ENCODE data around the gene CDH1.
A peak's percentile ranks its signal among the peaks of the same experiment; 100 is the strongest.
"Not testable (repeated sequence)": the region's sequence is repeated elsewhere in the genome, so short reads cannot be mapped to it uniquely, and the experiment has no call there.

Gene CDH1

GRCh38 chr16:68737046-68737729 is at the start of gene CDH1:
CDH1 (plus strand) TSS chr16:68737292; CDS start chr16:68737416, 124 bp downstream.
- TF ChIP-seq GATA1 (IDR thresholded peaks at IDR 0.05; ENCODE audit: low read depth, low read length) (no peak), POLR2A (IDR thresholded peaks at IDR 0.05; ENCODE audit: low read length) (peak; percentile 45)

GRCh38 chr16:68689921-68690320 is 47.2 kb upstream of the CDH1 start:
- no peak for TF ChIP-seq POLR2A (IDR thresholded peaks at IDR 0.05; ENCODE audit: low read length)
- no peak for TF ChIP-seq GATA1 (IDR thresholded peaks at IDR 0.05; ENCODE audit: low read depth, low read length)
- DNase-seq: no peak

More at GRCh38 chr16:68737046-68737729, at the start of gene CDH1:
- peak; percentile 61 to 78 for DNase-seq

- no peak for DNase-seq
- no peak for TF ChIP-seq GATA1 (IDR thresholded peaks at IDR 0.05; ENCODE audit: low read depth, low read length)
- no peak for TF ChIP-seq POLR2A (IDR thresholded peaks at IDR 0.05; ENCODE audit: low read length)
These were observed 41.5 kb upstream of the CDH1 start for GRCh38 chr16:68695575-68695974.

GRCh38 chr16:68696514-68696913 is 40.6 kb upstream of the CDH1 start:
- TF ChIP-seq POLR2A (IDR thresholded peaks at IDR 0.05; ENCODE audit: low read length) (no peak), GATA1 (IDR thresholded peaks at IDR 0.05; ENCODE audit: low read depth, low read length) (no peak)
- DNase-seq: peak in 1 of 2 experiments; percentile 10

- no peak for DNase-seq
- TF ChIP-seq GATA1 (IDR thresholded peaks at IDR 0.05; ENCODE audit: low read depth, low read length) (no peak), POLR2A (IDR thresholded peaks at IDR 0.05; ENCODE audit: low read length) (no peak)
These were observed 39.0 kb upstream of the CDH1 start for GRCh38 chr16:68698091-68698490.

- DNase-seq: no peak
- TF ChIP-seq POLR2A (IDR thresholded peaks at IDR 0.05; ENCODE audit: low read length) (no peak), GATA1 (IDR thresholded peaks at IDR 0.05; ENCODE audit: low read depth, low read length) (no peak)
These were observed 37.0 kb upstream of the CDH1 start for GRCh38 chr16:68700120-68700519.

- TF ChIP-seq POLR2A (IDR thresholded peaks at IDR 0.05; ENCODE audit: low read length) (no peak), GATA1 (IDR thresholded peaks at IDR 0.05; ENCODE audit: low read depth, low read length) (no peak)
- no peak for DNase-seq
These were observed 36.3 kb upstream of the CDH1 start for GRCh38 chr16:68700831-68701230.

- no peak for TF ChIP-seq POLR2A (IDR thresholded peaks at IDR 0.05; ENCODE audit: low read length)
- no peak for TF ChIP-seq GATA1 (IDR thresholded peaks at IDR 0.05; ENCODE audit: low read depth, low read length)
- peak; percentile 72 to 87 for DNase-seq
These were observed 32.7 kb upstream of the CDH1 start for GRCh38 chr16:68704232-68704867.

GRCh38 chr16:68707340-68708152 is 29.5 kb upstream of the CDH1 start:
- no peak for TF ChIP-seq GATA1 (IDR thresholded peaks at IDR 0.05; ENCODE audit: low read depth, low read length)
- TF ChIP-seq POLR2A (IDR thresholded peaks at IDR 0.05; ENCODE audit: low read length): no peak
- DNase-seq: peak; percentile 28 to 30

- TF ChIP-seq GATA1 (IDR thresholded peaks at IDR 0.05; ENCODE audit: low read depth, low read length) (no peak), POLR2A (IDR thresholded peaks at IDR 0.05; ENCODE audit: low read length) (no peak)
- DNase-seq: no peak
These were observed 26.9 kb upstream of the CDH1 start for GRCh38 chr16:68710211-68710610.

GRCh38 chr16:68711421-68712139 is 25.5 kb upstream of the CDH1 start:
- TF ChIP-seq POLR2A (IDR thresholded peaks at IDR 0.05; ENCODE audit: low read length) (no peak), GATA1 (IDR thresholded peaks at IDR 0.05; ENCODE audit: low read depth, low read length) (no peak)
- DNase-seq: no peak

GRCh38 chr16:68713361-68713760 is 23.7 kb upstream of the CDH1 start:
- no peak for TF ChIP-seq POLR2A (IDR thresholded peaks at IDR 0.05; ENCODE audit: low read length)
- TF ChIP-seq GATA1 (IDR thresholded peaks at IDR 0.05; ENCODE audit: low read depth, low read length): no peak
- no peak for DNase-seq

- no peak for DNase-seq
- TF ChIP-seq POLR2A (IDR thresholded peaks at IDR 0.05; ENCODE audit: low read length) (no peak), GATA1 (IDR thresholded peaks at IDR 0.05; ENCODE audit: low read depth, low read length) (no peak)
These were observed 21.6 kb upstream of the CDH1 start for GRCh38 chr16:68715471-68715870.

- not testable (repeated sequence) for DNase-seq
These were observed 20.6 kb upstream of the CDH1 start for GRCh38 chr16:68716516-68716915.

Data from erythroblast (primary cell).